ENCODE measurements around the gene ZER1.

GRCh38 chr9:128771745-128772519 lies at the start of gene ZER1:
- TF ChIP-seq YY1 (IDR thresholded peaks at IDR 0.05; ENCODE audit: insufficient read depth, insufficient read length) (no peak), SUZ12 (IDR thresholded peaks at IDR 0.05; ENCODE audit: extremely low read depth, insufficient read depth, insufficient read length) (no peak)

Measured in NT2/D1 (cell line).